BLaER1 treated with 17β-estradiol and CSF1 and Interleukin-3, amounts not matched to agents 10 nM and 100 nM (cell line): ENCODE results near the gene LGI2.

Experiments
- H3K27ac ChIP-seq, 11 experiments: shearing (Covaris generic); formaldehyde crosslinking; 2 replicates each; pipeline ENCODE4 v1.8.1; 2022
- H3K27me3 ChIP-seq, 11 experiments: shearing (Covaris generic); formaldehyde crosslinking; 2 replicates each; pipeline ENCODE4 v1.8.1; 2022
- H3K36me3 ChIP-seq, 11 experiments: shearing (Covaris generic); formaldehyde crosslinking; 2 replicates each; pipeline ENCODE4 v1.8.1; 2022
- H3K4me1 ChIP-seq, 10 experiments: shearing (Covaris generic); formaldehyde crosslinking; 2 replicates each; pipeline ENCODE4 v1.8.1; 2022
- H3K4me2 ChIP-seq, 11 experiments: shearing (Covaris generic); formaldehyde crosslinking; 2 replicates each; pipeline ENCODE4 v1.8.1; 2022
- H3K4me3 ChIP-seq, 10 experiments: shearing (Covaris generic); formaldehyde crosslinking; 2 replicates each; pipeline ENCODE4 v1.8.1; 2022
- H3K9ac ChIP-seq, 11 experiments: shearing (Covaris generic); formaldehyde crosslinking; 2 replicates each; pipeline ENCODE4 v1.8.1; 2022
- H3K9me3 ChIP-seq, 11 experiments: shearing (Covaris generic); formaldehyde crosslinking; replicated peaks in 1 of 11; 2 replicates each; pipeline ENCODE4 v1.8.1; 2022
- H4K20me1 ChIP-seq, 11 experiments: shearing (Covaris generic); formaldehyde crosslinking; 2 replicates each; pipeline ENCODE4 v1.8.1; 2022
- Cebpa-rat ChIP-seq, 11 experiments: shearing (Covaris generic); IDR thresholded peaks; 2 replicates each; pipeline ENCODE4 v1.8.1; 2022

Gene LGI2, protein sequence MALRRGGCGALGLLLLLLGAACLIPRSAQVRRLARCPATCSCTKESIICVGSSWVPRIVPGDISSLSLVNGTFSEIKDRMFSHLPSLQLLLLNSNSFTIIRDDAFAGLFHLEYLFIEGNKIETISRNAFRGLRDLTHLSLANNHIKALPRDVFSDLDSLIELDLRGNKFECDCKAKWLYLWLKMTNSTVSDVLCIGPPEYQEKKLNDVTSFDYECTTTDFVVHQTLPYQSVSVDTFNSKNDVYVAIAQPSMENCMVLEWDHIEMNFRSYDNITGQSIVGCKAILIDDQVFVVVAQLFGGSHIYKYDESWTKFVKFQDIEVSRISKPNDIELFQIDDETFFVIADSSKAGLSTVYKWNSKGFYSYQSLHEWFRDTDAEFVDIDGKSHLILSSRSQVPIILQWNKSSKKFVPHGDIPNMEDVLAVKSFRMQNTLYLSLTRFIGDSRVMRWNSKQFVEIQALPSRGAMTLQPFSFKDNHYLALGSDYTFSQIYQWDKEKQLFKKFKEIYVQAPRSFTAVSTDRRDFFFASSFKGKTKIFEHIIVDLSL

GRCh38 chr4:25030277-25031076, at the start of gene LGI2:
TSS of gene LGI2 (minus strand) at chr4:25030946. CDS start at chr4:25030693, 253 bp downstream.
- Histone ChIP-seq H3K9me3 (peaks cover 7 to 17% (median 12%) of the 10 kb centered on the region in 11 experiments; a peak in 21 of 22 replicates), H3K36me3 (no peaks in the 10 kb centered on the region), H3K9ac (peak within 1 kb of the TSS in 2 of 11 experiments; percentile 19 to 38; a peak in 2 of 22 replicates), H3K27me3 (peaks cover 36 to 49% (median 44%) of the 10 kb centered on the region in 11 experiments), H3K4me2 (peak within 1 kb of the TSS; percentile 60 to 88 (median 71)), H3K27ac (no peak within 1 kb of the TSS), H3K4me1 (peaks cover 0 to 15% (median 10%) of the 10 kb centered on the region in 10 experiments; a peak in 10 of 20 replicates), H3K4me3 (peak within 1 kb of the TSS; percentile 40 to 66 (median 49)), H4K20me1 (peaks cover 0 to 5% (median 0%) of the 10 kb centered on the region in 11 experiments; a peak in 1 of 22 replicates)
- no peak for TF ChIP-seq Cebpa-rat (IDR thresholded peaks at IDR 0.05)

DNA sequence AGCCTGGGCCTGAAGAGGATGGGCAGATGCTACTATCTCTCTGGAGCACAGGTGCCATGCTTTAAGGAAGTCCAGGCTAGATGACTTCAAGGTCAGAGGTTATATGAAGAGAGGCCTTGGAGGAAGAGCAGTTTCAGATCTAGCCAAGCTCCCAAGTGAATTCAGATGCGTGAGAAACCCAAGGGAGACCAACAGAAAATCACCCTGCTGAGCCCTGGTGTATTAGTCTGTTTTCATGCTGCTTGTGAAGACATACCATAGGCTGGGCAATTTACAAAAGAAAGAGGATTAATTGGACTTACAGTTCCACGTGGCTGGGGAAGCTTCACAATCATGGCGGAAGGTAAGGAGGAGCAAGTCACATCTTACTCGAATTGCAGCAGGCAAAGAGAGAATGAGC, 47.8 kb upstream of the LGI2 start:
- Histone ChIP-seq H3K9ac (no peak overlapping the region), H3K27me3 (no peaks in the 10 kb centered on the region), H3K36me3 (no peaks in the 10 kb centered on the region), H3K4me2 (no peak overlapping the region), H3K4me3 (no peak overlapping the region), H3K4me1 (no peaks in the 10 kb centered on the region), H4K20me1 (no peaks in the 10 kb centered on the region), H3K9me3 (peaks cover 16 to 23% (median 18%) of the 10 kb centered on the region in 11 experiments), H3K27ac (no peak overlapping the region)
- no peak for TF ChIP-seq Cebpa-rat (IDR thresholded peaks at IDR 0.05)

DNA sequence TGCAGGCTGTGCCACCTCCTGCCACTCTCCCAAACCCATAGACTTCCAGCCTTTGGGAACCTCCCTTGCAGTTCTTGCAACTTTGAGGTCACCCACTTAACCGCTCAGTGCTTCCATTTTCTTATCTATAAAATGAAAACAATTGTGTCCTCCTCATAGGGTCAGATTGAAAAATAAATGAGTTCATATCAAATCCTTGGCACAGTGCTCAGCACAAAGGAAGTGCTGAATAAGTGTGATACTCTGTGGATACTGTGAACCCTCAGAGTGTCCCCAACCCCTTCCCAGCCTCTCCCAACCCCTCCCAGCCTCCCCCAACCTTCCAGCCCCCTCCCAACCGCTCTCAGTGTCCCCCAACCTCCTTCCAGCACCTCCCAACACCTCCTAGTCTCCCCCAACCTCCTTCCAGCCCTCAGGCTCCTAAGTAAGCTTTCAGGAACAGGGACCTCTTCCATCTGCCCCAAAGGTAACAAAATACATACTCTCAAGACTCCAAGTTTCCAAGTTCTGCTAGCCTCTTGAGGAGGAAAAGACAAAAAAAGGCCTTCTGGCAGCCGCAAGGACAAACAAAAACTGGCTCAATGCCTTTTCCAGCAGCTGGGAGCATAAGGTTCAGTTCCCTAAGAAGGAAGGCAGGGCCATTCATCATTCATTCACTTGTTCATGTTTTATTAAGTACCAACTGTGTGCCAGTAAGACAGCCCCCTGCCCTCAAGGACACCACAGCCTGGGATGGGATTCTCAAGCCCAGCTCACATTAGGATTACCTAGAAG, 46.1 kb upstream of the LGI2 start:
- Histone ChIP-seq H3K4me3 (no peak overlapping the region), H4K20me1 (no peaks in the 10 kb centered on the region), H3K36me3 (no peaks in the 10 kb centered on the region), H3K4me1 (no peaks in the 10 kb centered on the region), H3K4me2 (no peak overlapping the region), H3K9ac (no peak overlapping the region), H3K27me3 (no peaks in the 10 kb centered on the region), H3K9me3 (peaks cover 24 to 29% (median 28%) of the 10 kb centered on the region in 11 experiments), H3K27ac (no peak overlapping the region)
- no peak for TF ChIP-seq Cebpa-rat (IDR thresholded peaks at IDR 0.05)

- Histone ChIP-seq H4K20me1 (no peaks in the 10 kb centered on the region), H3K9ac (no peak overlapping the region), H3K4me2 (no peak overlapping the region), H3K4me3 (no peak overlapping the region), H3K9me3 (peaks cover 24 to 29% (median 28%) of the 10 kb centered on the region in 11 experiments), H3K4me1 (no peaks in the 10 kb centered on the region), H3K36me3 (no peaks in the 10 kb centered on the region), H3K27me3 (no peaks in the 10 kb centered on the region), H3K27ac (no peak overlapping the region)
- TF ChIP-seq Cebpa-rat (IDR thresholded peaks at IDR 0.05) = no peak
These were observed 45.1 kb upstream of the LGI2 start for GRCh38 chr4:25075851-25076250.

DNA sequence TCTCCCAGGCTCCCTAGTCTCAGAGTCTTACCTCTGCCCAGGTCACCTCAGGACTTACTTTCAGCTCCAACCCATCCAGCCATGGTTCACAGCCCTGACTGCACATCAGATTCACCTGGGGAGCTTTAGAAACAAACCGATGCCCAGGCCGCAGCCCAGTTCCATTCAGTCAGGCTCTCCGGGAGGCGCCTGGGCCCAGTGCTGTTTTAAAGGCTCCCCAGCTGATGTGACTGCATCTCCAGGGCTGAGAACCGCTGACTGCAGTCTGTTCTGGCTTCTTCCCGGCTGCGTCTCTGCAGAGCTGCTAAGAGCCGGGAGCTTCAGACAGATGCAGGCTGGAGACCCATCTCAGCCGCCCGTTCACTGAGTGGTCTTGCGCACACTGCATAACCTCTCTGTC, 44.4 kb upstream of the LGI2 start:
- Histone ChIP-seq H3K4me2 (no peak overlapping the region), H3K9ac (no peak overlapping the region), H3K27ac (no peak overlapping the region), H4K20me1 (no peaks in the 10 kb centered on the region), H3K9me3 (peaks cover 24 to 29% (median 28%) of the 10 kb centered on the region in 11 experiments), H3K36me3 (no peaks in the 10 kb centered on the region), H3K27me3 (no peaks in the 10 kb centered on the region), H3K4me3 (no peak overlapping the region), H3K4me1 (no peaks in the 10 kb centered on the region)
- no peak for TF ChIP-seq Cebpa-rat (IDR thresholded peaks at IDR 0.05)

DNA sequence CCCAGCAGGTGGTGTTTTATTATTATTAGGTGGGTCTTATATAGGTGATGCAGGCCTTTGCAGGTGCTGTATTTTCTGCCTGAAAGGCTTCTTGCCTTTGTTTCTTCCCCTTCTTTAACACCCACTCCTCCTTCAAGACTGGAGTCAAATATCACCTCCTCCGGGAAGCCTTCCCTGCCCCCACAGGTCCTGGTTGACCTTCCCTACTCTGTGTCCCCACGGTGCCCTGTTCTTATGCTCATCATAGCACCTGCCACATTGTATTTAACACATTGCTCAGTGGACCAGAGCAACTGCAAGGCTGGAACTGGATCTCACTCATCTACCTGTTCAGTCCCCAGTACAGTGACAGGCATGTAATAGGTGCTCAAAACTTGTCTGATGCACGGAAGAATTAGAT, 39.8 kb upstream of the LGI2 start:
- Histone ChIP-seq H3K36me3 (no peaks in the 10 kb centered on the region), H3K9ac (no peak overlapping the region), H4K20me1 (no peaks in the 10 kb centered on the region), H3K4me3 (no peak overlapping the region), H3K4me1 (no peaks in the 10 kb centered on the region), H3K4me2 (no peak overlapping the region), H3K27ac (no peak overlapping the region), H3K9me3 (peaks cover 10 to 30% (median 19%) of the 10 kb centered on the region in 11 experiments; a peak in 19 of 22 replicates), H3K27me3 (no peaks in the 10 kb centered on the region)
- no peak for TF ChIP-seq Cebpa-rat (IDR thresholded peaks at IDR 0.05)

DNA sequence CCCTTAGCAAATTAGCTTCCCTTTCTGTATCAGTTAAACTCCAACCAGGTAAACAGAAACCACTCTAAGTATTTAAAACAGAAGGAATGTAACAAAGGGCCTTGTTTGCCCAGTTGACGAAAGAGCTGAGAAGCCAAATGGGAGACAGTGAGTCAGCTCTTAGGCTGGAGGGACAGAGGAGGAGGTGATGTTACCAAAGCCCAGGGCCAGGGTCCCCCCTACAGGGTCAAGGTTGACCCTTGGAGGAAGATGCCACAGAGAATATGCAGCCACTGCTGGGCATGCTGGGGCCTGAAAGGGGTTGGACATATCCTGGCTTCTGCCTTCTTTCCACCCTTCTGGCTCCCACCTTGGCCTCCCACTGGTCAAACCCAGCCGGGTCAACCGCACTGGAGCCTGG, 38.3 kb upstream of the LGI2 start:
- TF ChIP-seq Cebpa-rat (IDR thresholded peaks at IDR 0.05) = no peak
- Histone ChIP-seq H3K27me3 (no peaks in the 10 kb centered on the region), H3K4me1 (no peaks in the 10 kb centered on the region), H3K4me2 (no peak overlapping the region), H3K27ac (no peak overlapping the region), H4K20me1 (no peaks in the 10 kb centered on the region), H3K9ac (no peak overlapping the region), H3K4me3 (no peak overlapping the region), H3K9me3 (peaks cover 10 to 26% (median 18%) of the 10 kb centered on the region in 11 experiments; a peak in 19 of 22 replicates), H3K36me3 (no peaks in the 10 kb centered on the region)

DNA sequence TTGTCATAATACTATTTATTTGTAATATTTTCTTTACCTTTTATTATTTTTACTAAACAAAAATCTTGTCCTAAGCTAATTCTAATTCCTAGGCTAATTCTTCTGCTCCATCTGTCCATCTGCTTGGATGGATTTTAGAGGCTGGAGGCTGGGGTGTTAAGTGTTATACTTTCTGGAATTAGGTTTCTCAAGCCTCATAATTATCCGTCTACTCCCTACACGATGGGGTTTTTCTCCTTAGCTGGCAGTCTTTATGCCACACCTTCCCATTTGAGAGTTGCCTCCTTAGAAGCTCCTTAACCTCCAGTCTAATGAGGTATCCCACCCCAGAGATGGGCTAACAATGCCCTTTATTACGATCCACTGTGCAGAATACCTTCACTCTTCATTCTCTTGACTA, 37.6 kb upstream of the LGI2 start:
- Histone ChIP-seq H3K9ac (no peak overlapping the region), H3K4me2 (no peak overlapping the region), H3K36me3 (no peaks in the 10 kb centered on the region), H3K9me3 (peaks cover 5 to 20% (median 12%) of the 10 kb centered on the region in 11 experiments; a peak in 19 of 22 replicates), H4K20me1 (no peaks in the 10 kb centered on the region), H3K4me1 (peaks cover 0 to 3% (median 0%) of the 10 kb centered on the region in 10 experiments; a peak in 2 of 20 replicates), H3K27ac (no peak overlapping the region), H3K4me3 (no peak overlapping the region), H3K27me3 (no peaks in the 10 kb centered on the region)
- TF ChIP-seq Cebpa-rat (IDR thresholded peaks at IDR 0.05) = no peak
